ES-I3 (cell line): ENCODE measurements around the gene PCBD1.
"Not testable (repeated sequence)": the region's sequence is repeated elsewhere in the genome, so short reads cannot be mapped to it uniquely, and the experiment has no call there.

Source experiments
- H3K36me3 ChIP-seq: 2 replicates; pipeline ENCODE4 v1.6.1; 2013; ENCODE audit warnings: mild to moderate bottlenecking, low read length, control low read depth, moderate library complexity; ENCODE audit not compliant: insufficient read depth
- H3K4me1 ChIP-seq: 2 replicates; pipeline ENCODE4 v1.6.1; 2013; ENCODE audit warnings: mild to moderate bottlenecking, control low read depth, low read length; ENCODE audit not compliant: insufficient read depth
- H3K9ac ChIP-seq: 2 replicates; pipeline ENCODE4 v1.6.1; 2013; ENCODE audit warnings: low read depth, mild to moderate bottlenecking, low read length, moderate library complexity
- H3K9me3 ChIP-seq: 2 replicates; pipeline ENCODE4 v1.6.1; 2013; ENCODE audit warnings: mild to moderate bottlenecking, low read length, moderate library complexity; ENCODE audit not compliant: control insufficient read depth, insufficient read depth

The PCBD1 gene

DNA sequence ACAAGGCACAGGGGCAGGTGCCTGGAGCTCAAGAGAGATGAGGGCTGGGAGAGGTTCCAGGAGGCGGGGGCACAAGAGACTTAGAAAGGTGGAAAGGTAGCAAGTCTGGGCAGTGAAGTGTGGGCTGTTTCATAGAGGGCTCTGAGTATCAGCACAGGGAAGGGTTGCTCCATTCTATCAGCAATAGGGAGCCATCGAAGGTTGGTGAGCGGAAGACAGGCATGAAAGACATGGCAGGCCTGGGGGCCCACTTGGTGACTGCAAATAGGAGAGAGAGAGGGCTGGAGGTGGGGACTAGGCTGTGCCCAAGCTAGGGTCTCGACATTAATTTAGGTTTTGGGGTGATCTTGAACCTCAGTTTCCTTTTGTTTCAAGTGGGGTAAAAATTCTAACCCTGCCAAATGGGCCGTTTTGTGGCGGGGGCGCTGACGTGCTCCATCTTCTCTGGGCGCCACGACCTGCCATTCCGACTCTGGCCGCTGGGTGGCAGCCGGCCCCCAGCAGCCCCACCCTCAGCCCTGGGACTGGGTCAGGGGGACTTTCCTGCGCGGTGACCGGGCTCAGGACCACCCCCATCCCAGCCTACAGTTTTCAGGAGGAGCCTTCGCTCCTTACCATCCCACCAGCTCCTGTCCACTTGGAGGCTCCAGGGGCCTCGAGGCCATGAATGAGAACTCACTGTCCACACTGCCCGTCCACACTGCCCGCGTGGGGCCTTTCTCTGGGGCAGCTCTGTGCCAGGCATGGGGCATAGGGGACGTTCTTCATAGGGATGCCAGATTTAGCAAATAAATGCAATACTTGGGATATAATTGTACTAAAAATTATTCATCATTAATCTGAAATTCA, 37.2 kb upstream of the PCBD1 start:
- Histone ChIP-seq H3K36me3 (no peaks in the 10 kb centered on the region), H3K9me3 (no peaks in the 10 kb centered on the region), H3K4me1 (no peaks in the 10 kb centered on the region; the same call in 1 of the 2 replicates), H3K9ac (no peak overlapping the region)

DNA sequence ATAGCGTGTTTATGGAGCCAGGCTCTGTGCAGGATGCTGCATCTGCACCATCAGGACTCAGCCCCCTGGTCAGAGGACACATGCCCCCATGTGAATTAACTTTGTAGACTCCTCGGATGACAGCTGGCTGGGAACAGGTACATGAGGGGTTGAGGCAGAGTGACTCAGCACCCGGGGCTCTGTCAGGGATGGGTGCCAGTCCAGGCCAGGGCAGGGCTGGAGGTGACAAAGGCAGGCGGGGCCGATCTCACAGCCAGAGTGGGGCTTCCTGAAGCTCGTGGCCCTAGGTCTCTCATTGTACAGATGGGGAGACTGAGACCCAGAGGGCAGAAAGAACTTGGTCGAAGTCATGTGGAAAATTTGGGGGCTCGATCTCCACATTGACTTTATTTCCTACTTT, 35.3 kb upstream of the PCBD1 start:
- Histone ChIP-seq H3K4me1 (no peaks in the 10 kb centered on the region; the same call in 1 of the 2 replicates), H3K9ac (no peak overlapping the region), H3K36me3 (no peaks in the 10 kb centered on the region), H3K9me3 (no peaks in the 10 kb centered on the region)

DNA sequence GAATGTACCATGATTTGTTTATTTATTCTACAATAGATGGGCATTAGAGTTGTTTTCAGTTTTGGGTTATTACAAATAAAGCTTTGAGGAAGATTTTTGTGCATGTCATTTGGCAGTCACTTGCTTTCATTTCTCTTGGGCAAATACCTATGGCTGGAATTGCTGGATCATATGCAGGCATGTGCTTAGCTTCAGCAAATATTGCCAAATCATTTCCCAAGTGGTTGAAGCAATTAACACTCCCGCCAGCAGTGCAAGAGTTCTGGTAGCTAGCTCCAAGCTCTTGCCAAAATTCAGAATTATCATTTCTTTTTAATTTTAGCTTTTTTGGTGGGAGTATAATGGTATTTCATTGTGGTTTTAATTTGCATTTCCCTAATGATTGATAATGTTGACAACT, 32.9 kb upstream of the PCBD1 start:
- H3K36me3 ChIP-seq: no peaks in the 10 kb centered on the region
- H3K9me3 ChIP-seq: no peaks in the 10 kb centered on the region
- H3K4me1 ChIP-seq: no peaks in the 10 kb centered on the region; the same call in 1 of the 2 replicates
- no peak overlapping the region for H3K9ac ChIP-seq

DNA sequence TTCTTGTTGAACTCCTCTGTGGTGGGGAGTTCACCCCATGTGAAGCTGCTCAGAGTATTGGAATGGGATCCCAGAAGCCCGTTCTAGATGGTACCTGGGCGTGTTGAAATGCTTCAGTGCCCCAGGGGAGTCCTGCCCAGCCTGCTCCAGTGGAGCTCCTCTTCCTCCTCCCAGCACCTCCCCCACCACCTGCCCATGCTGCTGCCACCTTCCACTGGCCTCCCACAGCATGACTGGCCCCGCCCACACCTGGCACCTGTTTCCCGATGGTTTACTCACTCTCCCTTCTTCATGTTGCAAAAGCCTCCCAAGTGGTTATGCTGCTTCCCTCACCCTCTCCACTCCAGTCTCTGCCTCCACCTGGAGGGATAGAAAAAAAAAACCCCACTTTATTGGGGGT, 32.2 kb upstream of the PCBD1 start:
- H3K4me1 ChIP-seq: no peaks in the 10 kb centered on the region
- H3K9me3 ChIP-seq: no peaks in the 10 kb centered on the region
- no peak overlapping the region for H3K9ac ChIP-seq
- no peaks in the 10 kb centered on the region for H3K36me3 ChIP-seq

DNA sequence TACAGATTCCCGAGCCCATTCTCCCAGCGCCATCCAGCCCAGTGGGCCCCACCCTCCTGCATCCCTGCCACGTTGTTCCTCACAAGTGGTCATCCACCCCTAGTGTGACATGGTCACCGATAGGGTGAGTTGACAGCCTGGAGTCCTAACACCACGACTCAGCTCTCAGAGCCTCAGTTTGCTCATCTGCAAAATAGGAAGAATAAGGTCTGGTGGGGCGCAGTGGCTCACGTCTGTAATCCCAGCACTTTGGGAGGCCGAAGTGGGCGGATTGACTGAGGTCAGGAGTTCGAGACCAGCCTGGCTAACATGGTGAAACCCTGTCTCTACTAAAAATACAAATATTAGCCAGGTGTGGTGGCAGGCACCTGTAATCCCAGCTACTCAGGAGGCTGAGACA, 31.5 kb upstream of the PCBD1 start:
- H3K4me1 ChIP-seq, H3K36me3 ChIP-seq, H3K9me3 ChIP-seq, H3K9ac ChIP-seq: not testable (repeated sequence)

DNA sequence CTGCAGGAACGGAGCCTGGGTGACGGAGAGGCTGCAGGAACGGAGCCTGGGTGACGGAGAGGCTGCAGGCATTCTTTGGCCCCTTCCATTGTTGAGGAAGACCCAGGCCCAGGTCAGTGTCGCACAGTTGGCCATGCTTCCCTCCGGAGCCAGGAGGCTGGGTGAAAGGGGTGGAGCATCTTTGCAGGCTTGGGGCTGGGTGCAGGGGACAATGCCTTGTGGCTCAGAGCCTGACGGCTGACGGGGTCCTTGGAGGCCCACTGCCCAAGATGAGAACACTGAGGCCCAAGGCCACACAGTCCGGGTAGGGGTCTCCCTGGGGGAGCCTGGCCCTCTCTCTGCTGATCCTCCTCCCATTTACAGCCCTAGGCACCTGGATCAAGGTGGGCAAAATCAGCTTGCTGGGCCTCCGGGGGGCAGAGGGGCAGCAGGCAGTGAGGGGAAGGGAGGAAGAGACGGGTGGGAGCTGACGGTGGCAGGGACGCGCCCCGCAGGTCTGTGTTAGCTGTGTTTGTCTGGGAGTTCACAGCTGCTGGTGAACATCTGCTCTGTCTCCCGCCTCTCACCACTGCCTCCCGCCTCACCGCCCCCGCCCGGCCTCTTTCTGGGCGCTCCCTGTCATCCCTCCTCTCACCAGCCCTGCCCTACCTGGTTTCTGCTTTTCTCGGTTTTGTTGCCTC, 30.6 kb upstream of the PCBD1 start:
- no peaks in the 10 kb centered on the region for H3K36me3 ChIP-seq
- H3K9ac ChIP-seq: no peak overlapping the region
- H3K4me1 ChIP-seq: no peaks in the 10 kb centered on the region
- H3K9me3 ChIP-seq: no peaks in the 10 kb centered on the region

DNA sequence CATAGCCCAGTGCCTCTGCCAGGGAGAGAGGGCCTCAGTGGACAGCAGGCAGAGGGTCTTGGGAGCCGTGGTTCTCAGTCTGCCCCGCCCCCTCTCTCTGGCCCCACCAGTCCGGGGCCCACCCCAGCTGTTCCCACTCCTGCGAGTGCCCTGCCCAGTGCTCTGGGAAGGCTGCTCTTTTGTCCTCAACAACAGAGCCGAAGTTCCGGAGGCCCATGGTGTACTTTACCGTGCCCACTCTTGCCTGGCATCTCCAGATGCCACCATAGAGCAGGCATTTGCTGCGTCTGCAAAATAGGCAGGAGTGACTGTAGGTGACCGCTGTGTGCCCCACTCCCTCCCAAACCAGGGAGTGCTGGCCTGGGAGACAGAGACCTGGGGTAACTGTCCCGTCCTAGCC, 29.3 kb upstream of the PCBD1 start:
- H3K9ac ChIP-seq: no peak overlapping the region
- H3K4me1 ChIP-seq: no peaks in the 10 kb centered on the region
- H3K9me3 ChIP-seq: no peaks in the 10 kb centered on the region

DNA sequence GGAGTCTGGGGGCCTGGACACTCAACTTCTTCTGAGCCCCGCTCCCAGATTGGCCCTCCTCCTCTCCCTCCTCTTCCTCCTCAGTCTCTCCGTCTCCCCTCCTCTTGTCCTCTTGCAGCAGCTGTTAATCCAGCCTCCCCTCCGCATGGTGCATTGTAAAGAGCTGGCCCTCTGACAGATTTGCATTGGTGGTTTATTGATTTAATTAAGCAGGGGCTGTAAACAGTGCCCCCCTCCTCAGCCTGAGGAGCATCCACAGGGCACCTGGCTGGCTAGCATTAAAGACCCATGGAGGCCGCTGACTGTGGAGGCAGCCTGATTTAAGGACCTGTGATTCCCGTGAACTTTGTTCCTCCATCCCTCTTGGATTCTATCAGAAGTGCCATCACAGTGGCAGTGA, 28.9 kb upstream of the PCBD1 start:
- Histone ChIP-seq H3K9me3 (no peaks in the 10 kb centered on the region), H3K36me3 (no peaks in the 10 kb centered on the region), H3K4me1 (no peaks in the 10 kb centered on the region), H3K9ac (no peak overlapping the region)

More for the DNA sequence above, 29.3 kb upstream of the PCBD1 start:
- no peaks in the 10 kb centered on the region for H3K36me3 ChIP-seq

DNA sequence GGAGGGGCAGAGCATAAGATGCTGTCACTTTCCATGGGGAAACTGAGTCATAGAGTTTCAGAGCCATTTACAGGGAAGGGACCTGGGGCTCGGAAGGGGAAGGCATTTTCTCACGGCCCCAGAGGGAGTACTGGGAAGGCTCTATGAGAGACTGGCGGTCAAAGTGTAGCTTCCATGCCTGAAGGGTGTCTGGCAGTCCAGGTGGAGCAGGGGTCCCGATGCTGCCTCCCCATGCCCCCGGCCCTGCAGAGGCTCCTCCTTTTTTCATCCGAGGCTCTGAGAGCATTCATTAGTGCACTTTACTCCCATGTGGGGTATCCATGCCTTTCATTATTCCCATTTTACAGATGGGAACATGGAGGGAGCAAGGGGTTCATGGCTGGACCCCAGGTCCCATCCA, 27.9 kb upstream of the PCBD1 start:
- Histone ChIP-seq H3K9me3 (no peaks in the 10 kb centered on the region), H3K4me1 (no peaks in the 10 kb centered on the region), H3K36me3 (no peaks in the 10 kb centered on the region), H3K9ac (no peak overlapping the region)

DNA sequence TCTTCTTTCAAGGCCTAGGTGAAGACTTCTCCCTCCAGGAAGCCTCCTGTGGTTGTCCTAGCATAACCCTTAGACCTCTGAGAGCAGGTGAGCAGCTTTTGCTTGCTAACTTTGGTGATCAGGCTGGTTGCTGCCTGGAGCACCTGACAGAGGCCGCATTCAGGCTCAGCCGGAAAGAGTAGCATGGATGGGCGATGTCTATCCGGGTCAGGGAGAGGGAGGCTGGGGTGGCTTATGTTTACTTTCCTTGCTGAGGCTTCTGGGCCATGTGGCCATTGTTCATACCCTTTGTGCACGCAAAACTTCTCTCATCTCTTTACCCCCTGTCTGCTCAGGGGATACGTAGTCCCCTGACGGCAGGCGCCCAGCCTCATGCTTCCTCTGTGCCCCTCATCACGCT, 27.4 kb upstream of the PCBD1 start:
- Histone ChIP-seq H3K9ac (no peak overlapping the region), H3K36me3 (no peaks in the 10 kb centered on the region), H3K9me3 (no peaks in the 10 kb centered on the region), H3K4me1 (no peaks in the 10 kb centered on the region)

DNA sequence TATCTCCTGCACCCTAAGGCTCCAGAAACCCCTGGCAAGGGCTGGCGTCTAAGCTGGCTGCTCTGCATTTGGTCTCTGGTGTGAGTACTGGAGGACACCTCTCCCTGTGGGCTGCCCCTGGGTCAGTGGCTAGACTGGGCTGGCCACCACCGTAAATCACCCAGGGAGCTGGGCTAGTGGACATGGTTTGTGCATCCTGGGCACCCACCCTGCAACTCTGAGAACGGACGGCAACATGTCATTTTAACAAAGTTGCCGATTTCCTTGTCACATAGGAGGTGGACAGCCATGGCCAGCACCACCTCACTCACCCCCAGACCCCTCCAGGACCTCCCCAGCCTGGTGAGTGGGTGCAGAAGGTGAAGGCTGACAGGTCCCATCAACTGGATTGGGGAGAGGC, 26.8 kb upstream of the PCBD1 start:
- Histone ChIP-seq H3K9me3 (no peaks in the 10 kb centered on the region), H3K9ac (no peak overlapping the region), H3K4me1 (no peaks in the 10 kb centered on the region), H3K36me3 (no peaks in the 10 kb centered on the region)

DNA sequence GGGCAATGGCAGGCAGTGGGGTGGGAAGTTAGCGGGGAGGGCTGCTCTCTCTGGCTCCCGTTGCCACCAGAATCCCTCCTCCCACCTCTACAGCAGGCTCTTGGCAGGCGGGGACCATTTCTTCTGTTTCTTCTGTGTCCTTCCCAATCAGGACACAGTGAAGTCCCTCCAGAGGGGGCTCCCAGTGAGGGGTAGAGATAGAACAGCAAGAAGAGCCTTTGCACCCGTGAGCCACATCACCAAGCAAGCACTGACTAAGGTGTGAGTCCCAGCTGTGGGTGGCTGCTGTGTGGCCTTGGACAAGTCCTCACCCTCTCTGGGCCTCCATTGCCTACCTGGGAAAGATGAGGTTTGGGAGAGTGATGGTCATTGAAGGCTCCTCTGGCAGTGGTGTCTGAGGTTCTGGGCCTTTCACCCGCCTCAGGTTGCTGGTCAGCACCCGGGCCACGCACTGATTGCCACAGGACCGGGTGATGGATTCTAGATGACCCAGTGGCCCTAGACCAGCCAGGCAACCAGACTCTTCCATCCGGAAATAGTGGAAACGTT, 26.0 kb upstream of the PCBD1 start:
- Histone ChIP-seq H3K36me3 (no peaks in the 10 kb centered on the region), H3K9me3 (no peaks in the 10 kb centered on the region), H3K9ac (no peak overlapping the region), H3K4me1 (no peaks in the 10 kb centered on the region)

DNA sequence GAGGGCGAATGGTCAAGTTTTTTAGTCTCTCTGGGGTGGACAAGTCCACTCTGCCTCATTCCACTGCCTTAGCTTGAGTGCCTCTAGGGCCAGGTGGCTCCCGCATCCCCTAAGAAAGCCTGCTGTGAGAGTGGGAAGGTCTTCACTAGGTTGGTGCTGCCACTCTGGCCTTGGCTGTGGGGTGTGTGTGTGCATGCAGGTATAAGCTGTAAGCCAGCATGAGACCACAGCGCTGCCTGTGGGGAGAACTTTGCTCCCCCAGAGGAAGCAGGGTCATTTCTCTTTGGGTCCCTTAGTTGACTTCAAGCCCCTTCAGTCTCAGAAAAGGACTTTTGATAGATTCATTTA, 25.5 kb upstream of the PCBD1 start:
- Histone ChIP-seq H3K9ac (no peak overlapping the region), H3K9me3 (no peaks in the 10 kb centered on the region), H3K36me3 (no peaks in the 10 kb centered on the region), H3K4me1 (no peaks in the 10 kb centered on the region)

DNA sequence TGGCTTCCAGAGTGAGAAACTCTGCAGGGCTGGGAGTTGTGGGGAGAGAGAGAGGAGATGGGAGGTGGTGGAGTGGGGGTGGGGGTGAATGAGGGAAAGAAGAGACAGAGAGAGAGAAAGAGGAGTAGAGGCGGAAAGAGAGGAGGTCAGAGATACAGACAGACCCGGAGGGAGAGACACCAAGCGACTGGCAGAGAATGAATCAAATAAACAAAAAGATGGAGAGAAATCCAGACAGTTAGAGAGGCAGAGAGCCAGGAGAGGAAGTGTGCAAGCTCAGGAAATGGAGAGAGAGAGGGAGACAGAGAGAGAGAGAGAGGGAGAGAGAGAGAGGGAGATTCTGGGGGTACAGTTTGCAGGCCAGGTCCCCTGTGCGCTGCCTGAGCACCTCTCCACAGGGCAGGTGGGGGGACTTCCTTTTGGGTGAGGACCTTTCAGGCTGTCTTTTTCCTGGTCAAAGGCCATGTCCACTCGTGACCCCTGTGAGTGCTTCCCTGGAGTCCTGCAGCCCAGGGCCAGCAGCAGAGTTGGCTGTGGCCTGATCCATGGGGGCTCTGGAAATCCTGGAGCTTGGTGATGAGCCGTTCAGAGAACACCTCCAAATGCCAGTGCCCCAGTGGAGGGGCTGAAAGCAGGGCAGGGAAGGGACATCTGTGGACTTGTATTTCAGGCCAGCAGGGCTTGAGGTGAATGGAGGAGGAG, 25.0 kb upstream of the PCBD1 start:
- Histone ChIP-seq H3K9ac (no peak overlapping the region), H3K4me1 (no peaks in the 10 kb centered on the region), H3K36me3 (no peaks in the 10 kb centered on the region), H3K9me3 (no peaks in the 10 kb centered on the region)
